Cardiac muscle cell (in vitro differentiated cells and primary cell): Measurements from ENCODE around the gene TBX21. TPM values are rescaled to one million over a fixed set of nuclear protein-coding genes. Genes with fewer than 3 reads are reported as not detected.

ENCODE experiments used
- DNase-seq, 2 donors: peaks; one replicate each; pipeline versions ENCODE4 v3.0.0 to v3.0.0-alpha.2; 2010 to 2017; ENCODE audit warnings: low read depth in 1 of 2, low spot score in 1 of 2
- H3K27ac ChIP-seq: fragments of 200-600 bp; sonication (generic); 2 replicates; pipeline ENCODE4 v1.5.1; 2016
- H3K27me3 ChIP-seq: fragments of 200-600 bp; sonication (generic); 2 replicates; pipeline ENCODE4 v1.6.0; 2016; ENCODE audit warnings: control low read depth
- H3K36me3 ChIP-seq: fragments of 200-600 bp; sonication (generic); 2 replicates; pipeline ENCODE4 v1.5.1; 2016; ENCODE audit warnings: control low read depth
- H3K4me1 ChIP-seq: fragments of 200-600 bp; sonication (generic); 2 replicates; pipeline ENCODE4 v1.8.1; 2017; ENCODE audit warnings: low read depth, mild to moderate bottlenecking, mixed run types
- H3K4me3 ChIP-seq: fragments of 200-600 bp; sonication (generic); 2 replicates; pipeline ENCODE4 v1.5.1; 2016; ENCODE audit warnings: mild to moderate bottlenecking
- H3K9me3 ChIP-seq: fragments of 200-600 bp; sonication (generic); 2 replicates; pipeline ENCODE4 v1.5.1; 2017; ENCODE audit warnings: low read depth, mild to moderate bottlenecking, control low read depth
- polyA plus RNA-seq: library from polyadenylated mRNA; unstranded; fragments of >200 nt; fragmentation: Nextera tagmentation; extraction: Ambion mirVana; gene quantifications from 2 replicates; pipeline ENCODE4 v1.2.1, GENCODE V29; 2016
- total RNA-seq: library from RNA; depleted of rRNA; stranded (reverse); fragments of >200 nt; gene quantifications from 2 replicates; pipeline ENCODE4 v1.2.3, GENCODE V29; 2016
- TF ChIP-seq, protein P1 (sequence below): IDR thresholded peaks from 2 replicates; pipeline ENCODE4 v1.5.1; 2012; ENCODE audit warnings: low read depth, mild to moderate bottlenecking, low read length

The TBX21 gene
- total and polyA plus RNA-seq, 2 experiments from 2014 or later: 0.12 to 2.9 TPM

DNA sequence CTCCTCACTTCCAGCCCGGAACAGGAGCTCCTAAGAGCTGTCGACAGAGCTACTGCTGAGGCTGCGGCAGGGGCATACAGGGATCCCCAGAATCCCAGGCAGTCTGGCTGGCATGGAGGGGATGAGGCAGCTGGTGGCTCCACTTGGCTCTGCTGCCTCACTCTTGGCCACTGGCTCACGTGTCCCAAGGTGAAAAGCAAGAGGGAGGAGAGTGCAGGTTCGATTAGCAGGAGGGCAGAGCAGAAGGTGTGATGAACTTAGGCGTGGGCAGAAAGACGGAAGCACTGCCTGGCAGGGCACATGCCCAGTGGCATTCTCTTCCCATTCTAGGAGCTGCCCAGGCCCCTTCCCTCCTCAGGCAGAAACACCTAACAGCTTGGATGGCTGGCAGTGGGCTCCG lies 11.3 kb upstream of the TBX21 start:
- no peaks in the 10 kb centered on the region for H3K36me3 ChIP-seq
- no peak overlapping the region for H3K4me3 ChIP-seq
- H3K27me3 ChIP-seq: peaks cover 5% of the 10 kb centered on the region
- no peak for DNase-seq
- H3K9me3 ChIP-seq: no peaks in the 10 kb centered on the region
- no peaks in the 10 kb centered on the region for H3K4me1 ChIP-seq
- H3K27ac ChIP-seq: no peak overlapping the region
- TF ChIP-seq, protein P1, sequence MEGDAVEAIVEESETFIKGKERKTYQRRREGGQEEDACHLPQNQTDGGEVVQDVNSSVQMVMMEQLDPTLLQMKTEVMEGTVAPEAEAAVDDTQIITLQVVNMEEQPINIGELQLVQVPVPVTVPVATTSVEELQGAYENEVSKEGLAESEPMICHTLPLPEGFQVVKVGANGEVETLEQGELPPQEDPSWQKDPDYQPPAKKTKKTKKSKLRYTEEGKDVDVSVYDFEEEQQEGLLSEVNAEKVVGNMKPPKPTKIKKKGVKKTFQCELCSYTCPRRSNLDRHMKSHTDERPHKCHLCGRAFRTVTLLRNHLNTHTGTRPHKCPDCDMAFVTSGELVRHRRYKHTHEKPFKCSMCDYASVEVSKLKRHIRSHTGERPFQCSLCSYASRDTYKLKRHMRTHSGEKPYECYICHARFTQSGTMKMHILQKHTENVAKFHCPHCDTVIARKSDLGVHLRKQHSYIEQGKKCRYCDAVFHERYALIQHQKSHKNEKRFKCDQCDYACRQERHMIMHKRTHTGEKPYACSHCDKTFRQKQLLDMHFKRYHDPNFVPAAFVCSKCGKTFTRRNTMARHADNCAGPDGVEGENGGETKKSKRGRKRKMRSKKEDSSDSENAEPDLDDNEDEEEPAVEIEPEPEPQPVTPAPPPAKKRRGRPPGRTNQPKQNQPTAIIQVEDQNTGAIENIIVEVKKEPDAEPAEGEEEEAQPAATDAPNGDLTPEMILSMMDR: no peak

DNA sequence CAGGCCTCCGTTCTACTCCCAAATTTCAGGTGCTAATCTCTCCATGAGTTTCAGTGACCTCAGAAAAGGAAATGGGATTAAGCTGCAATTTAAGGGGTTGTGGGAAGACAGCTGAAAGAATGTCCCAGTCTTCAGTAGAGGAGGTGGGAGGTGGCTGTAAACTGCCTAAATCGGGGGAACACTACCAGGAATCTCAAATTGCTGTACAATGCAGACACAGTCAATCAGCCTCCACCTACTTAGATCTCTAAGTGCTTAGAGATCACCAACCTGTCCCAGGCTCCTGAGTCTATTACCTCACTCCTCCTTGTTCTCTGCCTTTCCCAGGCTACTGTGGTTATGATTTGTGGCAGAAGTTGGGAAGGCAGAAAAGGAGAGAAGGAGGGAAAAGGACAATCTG lies 8.3 kb upstream of the TBX21 start:
- no peaks in the 10 kb centered on the region for H3K4me1 ChIP-seq
- H3K9me3 ChIP-seq: no peaks in the 10 kb centered on the region
- H3K36me3 ChIP-seq: no peaks in the 10 kb centered on the region
- TF ChIP-seq, protein P1: no peak
- H3K27ac ChIP-seq: no peak overlapping the region
- DNase-seq: no peak
- peaks cover 5% of the 10 kb centered on the region for H3K27me3 ChIP-seq
- no peak overlapping the region for H3K4me3 ChIP-seq

DNA sequence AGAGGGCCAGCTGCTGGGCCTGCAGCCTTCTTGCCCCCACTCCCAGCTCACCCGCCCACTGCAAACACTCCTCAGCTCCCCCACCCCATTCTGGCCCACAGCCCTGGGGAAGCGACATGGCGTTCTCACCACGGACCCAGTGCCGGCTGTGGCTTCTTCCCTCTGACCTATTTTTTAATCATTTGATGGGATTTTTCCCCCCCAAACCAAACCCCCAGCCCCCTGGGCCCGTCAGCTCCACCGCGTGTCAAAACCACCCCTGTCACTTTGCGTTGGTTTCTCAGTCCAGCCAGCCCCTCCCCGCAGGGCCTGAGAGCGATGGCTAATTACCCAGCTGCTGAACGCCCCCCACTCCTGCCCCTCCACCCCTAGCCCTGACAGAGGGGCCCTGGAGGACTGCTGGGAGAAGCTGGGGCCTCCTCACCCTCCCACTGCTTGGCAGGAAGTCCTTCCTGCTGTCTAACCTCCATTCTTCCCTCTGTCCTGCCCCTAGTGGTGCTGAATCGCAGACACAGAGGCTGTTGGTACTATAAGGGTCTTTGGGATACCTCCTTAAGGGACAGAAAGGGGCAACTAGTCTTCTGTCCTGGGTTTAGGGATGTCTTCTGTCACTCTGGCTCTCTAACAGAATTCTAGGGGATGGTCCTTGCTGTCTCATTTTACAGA lies 7.5 kb upstream of the TBX21 start:
- H3K27me3 ChIP-seq: peaks cover 10% of the 10 kb centered on the region
- TF ChIP-seq, protein P1: no peak
- no peaks in the 10 kb centered on the region for H3K9me3 ChIP-seq
- no peaks in the 10 kb centered on the region for H3K36me3 ChIP-seq
- H3K4me1 ChIP-seq: no peaks in the 10 kb centered on the region
- no peak overlapping the region for H3K4me3 ChIP-seq
- H3K27ac ChIP-seq: no peak overlapping the region
- DNase-seq: no peak

DNA sequence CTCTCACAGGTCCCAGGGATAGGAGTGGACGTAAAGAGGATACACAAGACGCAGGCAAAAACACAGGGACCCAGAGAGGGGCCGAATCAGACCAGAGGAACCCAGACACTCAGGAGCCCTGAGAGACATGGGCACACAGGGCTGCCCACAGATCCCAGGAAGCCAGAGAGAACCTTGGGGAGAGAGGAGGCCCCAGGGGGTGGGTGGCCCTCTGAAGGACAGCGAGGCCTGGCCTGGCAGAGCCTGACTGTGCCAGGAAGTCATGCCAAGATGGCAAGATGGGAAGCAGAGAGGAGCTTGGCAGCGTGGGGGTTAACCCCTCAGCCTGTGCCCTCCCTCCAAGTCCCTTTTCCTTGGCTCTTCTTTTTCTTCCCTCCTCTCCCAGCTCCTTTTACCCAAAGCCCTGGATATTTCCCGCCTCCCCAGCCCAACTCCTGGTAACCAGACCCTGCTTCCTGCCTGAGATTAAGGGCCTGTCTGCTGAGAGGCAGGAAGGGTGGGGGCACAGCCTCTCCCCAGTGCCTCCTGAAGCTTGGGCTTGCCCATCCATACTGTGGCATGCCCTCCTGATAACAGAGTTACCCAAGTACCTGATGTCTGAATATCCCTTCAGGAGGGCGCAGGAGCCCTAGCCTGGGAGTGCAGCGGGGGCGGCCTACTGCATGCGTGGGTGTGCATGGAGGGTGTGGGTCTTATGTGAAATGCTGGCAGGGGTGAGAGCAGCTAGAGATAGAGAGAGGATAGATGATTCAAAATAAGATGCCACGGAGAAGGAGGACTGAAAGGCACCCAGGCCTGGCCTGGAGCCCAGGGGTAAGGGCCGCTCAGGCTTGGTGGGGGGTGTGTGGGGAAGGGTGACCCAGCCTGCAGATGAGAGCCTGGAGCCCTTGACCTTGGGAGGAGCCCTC lies 6.0 kb upstream of the TBX21 start:
- no peaks in the 10 kb centered on the region for H3K9me3 ChIP-seq
- no peaks in the 10 kb centered on the region for H3K4me1 ChIP-seq
- H3K36me3 ChIP-seq: no peaks in the 10 kb centered on the region
- H3K4me3 ChIP-seq: no peak overlapping the region
- TF ChIP-seq, protein P1: no peak
- peaks cover 19% of the 10 kb centered on the region for H3K27me3 ChIP-seq
- no peak for DNase-seq
- no peak overlapping the region for H3K27ac ChIP-seq

DNA sequence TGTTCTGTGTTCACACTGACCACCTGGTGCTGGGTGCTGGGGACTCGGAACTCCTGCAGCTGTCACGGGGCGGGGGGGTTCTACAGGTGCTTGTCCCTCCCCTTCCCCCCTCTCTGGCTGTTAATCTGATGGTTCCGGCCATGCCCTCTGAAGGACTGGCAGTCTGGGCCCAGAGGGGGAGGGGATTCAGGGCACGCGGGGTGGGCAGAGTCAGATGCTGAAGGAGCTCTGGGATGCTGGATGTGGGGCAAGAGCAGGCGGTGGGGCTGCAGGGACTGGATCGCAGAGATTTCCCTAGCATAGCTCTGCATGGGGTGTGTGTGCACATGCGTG lies 5.4 kb upstream of the TBX21 start:
- H3K4me3 ChIP-seq: no peak overlapping the region
- H3K27me3 ChIP-seq: peaks cover 26% of the 10 kb centered on the region
- TF ChIP-seq, protein P1: no peak
- no peaks in the 10 kb centered on the region for H3K9me3 ChIP-seq
- H3K36me3 ChIP-seq: no peaks in the 10 kb centered on the region
- H3K27ac ChIP-seq: no peak overlapping the region
- no peaks in the 10 kb centered on the region for H3K4me1 ChIP-seq
- DNase-seq: no peak
